Suppressor macrophage treated with lipopolysaccharide for 4 hours (primary cell): ENCODE results near the gene SMG6.

Source experiments
- DNase-seq: peaks from one replicate; pipeline ENCODE4 v3.0.0-alpha.2; 2020

The SMG6 gene

DNA sequence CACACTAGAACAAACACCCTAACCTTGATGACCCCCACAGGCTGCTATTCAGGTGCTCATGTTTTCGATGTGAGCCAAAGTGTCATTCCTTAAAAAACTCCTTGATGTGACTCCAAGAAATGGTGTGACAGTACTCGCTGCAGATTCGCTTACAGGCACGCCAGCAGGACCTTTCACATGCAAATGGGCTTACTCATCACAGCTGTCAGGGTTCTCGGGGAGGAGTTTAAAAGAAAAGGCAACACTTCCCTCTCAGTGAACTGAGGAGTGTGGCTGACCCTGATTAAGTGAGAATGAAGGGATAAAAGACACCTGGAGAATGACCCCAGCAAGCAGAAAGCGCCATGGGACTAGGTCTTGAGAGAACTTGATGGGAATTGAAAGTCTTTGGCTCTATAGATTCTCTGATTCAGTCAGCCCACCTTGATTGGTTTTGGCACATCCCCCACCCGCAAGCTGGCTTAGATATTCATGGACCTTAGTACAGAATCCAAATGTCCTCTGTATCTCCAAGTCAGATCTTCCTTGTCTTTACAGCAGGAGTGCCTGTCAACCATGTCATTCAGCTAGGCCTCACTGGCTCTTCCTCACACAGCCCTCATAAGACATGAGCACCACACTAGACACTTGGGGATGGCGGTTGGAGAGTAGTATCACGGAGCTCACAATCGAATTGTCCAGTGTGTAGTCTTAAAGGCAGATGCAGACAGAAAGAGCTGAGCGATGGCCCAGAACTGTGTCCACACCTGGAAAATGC is 166.1 kb downstream of the SMG6 start:
- peak; percentile 82 for DNase-seq

DNA sequence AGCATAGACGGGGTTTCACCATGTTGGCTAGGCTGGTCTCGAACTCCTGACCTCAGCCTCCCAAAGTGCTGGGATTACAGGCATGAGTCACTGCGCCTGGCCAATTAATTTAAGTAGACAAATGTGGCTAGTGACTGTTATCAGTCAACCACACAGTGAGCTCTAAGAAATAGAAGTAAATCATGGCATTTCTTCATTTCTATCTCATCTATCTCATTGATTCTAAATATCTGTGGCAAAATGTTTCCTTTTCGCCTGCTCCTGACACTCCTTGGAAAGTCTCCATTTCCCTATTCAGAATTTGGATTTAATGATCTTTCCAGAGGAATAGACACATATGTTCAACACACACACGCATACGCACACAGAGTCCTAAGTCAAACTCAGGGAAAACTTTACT is 167.3 kb downstream of the SMG6 start:
- DNase-seq = no peak

DNA sequence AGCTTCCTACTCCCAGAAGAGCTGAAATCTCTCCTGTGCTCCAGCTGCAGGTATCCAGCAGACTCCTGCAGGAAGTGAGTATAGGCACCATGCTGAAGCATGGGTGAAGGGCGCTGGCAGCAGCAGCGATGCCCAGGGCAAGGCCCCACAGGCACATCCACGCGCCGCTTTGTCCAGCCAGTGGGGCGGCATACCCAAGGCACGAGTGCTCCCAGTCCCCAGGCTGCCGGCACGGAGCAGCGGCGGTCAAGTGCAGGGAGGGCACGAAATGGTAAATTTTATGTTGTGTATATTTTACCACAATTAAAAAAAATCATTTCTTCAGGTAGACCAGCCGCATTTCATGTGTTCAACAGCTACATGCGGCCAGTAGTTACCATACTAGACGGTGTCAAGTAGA is 175.6 kb downstream of the SMG6 start:
- no peak for DNase-seq

DNA sequence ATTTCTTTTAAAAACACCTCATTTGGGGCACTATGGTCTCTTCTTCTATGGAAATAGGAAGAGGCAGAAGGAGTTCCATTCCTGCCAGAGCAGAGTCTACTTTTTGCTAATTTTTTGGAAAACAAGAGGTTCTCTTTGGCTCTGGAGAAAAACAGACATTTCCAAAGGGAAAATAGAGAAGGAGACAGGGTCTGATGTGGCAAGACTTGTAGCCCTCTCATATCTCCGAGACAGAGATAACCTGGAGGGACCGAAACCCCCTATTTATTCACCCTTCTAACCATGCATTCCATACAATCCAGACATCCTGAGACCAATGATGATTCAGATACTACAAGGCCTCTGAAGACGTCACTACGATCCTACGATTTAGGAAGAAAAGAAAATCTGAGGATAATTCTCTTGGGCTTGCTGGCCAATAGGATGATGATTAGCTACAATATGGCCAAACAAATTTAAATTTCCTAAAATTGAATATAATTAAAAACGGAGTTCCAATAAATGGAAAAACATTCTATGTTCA is 178.5 kb downstream of the SMG6 start:
- no peak for DNase-seq

DNA sequence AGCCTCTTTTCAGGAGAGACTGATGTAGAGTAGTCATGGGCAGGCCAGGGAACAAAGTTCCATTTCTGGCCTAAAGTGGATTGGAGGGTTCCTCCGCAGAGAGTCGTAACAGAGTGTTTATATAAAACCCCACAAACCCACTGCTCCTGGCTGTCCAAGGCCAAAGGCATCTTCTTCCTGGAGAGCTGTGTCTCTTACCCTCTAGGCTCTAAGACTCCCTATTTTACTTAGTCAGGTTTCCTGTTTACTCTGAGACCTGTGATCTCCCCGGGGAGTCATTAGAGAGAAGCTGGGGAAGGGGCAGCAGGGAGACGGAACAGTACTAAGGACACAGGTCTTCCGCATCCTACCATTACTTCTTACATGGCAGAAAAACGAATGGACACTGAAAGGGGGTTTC is 179.2 kb downstream of the SMG6 start:
- no peak for DNase-seq

GRCh38 chr17:2123375-2124251 is 180.0 kb downstream of the SMG6 start:
- DNase-seq = peak; percentile 91

GRCh38 chr17:2122641-2123302 is 180.8 kb downstream of the SMG6 start:
- peak; percentile 89 for DNase-seq

DNA sequence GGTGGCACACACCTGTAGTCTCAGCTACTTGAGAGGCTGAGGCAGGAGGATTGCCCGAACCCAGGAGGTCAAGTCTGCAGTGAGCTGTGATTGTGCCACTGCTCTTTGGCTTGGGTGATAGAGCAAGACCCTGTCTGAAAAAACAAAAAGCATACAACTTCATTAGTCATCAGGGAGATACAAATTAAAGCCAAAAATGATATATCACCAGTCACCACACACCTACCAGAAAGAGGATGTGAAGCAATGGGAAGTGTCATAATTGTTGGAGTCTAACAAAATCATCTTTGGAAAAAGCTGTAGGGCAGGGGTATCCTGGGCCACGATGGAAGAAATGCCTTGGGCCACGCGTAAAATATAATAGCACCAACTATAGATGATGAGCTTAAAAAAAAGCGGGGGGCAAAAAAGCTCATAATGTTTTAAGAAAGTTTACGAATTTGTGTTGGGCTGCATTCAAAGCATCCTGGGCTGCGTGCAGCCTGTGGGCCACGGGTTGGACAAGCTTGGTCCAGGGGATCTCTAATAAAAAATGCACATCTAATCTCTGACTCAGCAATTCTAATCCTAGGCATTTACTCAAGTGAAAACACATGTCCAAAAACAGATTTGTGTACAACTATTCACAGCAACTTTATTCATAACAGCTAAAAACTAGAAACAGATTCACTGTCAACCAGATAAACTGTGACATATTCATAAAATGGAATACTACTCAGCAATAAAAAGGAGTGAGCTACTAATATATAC is 182.8 kb downstream of the SMG6 start:
- peak; percentile 35 for DNase-seq

- DNase-seq = no peak
Measured at GRCh38 chr17:2113279-2113622, 190.3 kb downstream of the SMG6 start.

GRCh38 chr17:2111691-2112090 is 191.9 kb downstream of the SMG6 start:
- no peak for DNase-seq

GRCh38 chr17:2110436-2110835 is 193.1 kb downstream of the SMG6 start:
- no peak for DNase-seq

- no peak for DNase-seq
Measured at GRCh38 chr17:2108170-2108569, 195.4 kb downstream of the SMG6 start.

GRCh38 chr17:2107506-2107905 is 196.1 kb downstream of the SMG6 start:
- DNase-seq = no peak

DNA sequence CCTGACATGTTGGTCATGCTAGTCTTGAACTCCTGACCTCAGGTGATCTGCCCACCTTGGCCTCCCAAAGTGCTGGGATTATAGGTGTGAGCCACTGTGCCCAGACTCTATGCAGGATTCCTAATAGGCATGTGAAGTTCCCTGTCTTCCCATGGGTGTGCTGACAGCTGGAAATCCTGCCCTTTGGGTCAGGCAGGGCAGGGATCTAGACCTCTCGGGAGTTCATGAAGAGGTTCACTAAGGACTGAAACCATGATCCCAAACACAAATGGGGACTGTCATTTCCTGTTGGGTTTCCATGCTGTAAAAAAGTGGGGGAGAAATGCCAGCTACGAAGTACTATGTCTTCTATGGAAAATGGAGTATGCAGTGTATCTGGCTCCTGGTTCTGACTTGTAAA is 196.5 kb downstream of the SMG6 start:
- no peak for DNase-seq

- no peak for DNase-seq
Measured at GRCh38 chr17:2106308-2106955, 197.2 kb downstream of the SMG6 start.

- DNase-seq = no peak
Measured at GRCh38 chr17:2105663-2106062, 197.9 kb downstream of the SMG6 start.

GRCh38 chr17:2102931-2103809 is 200.4 kb downstream of the SMG6 start:
- DNase-seq = no peak

DNA sequence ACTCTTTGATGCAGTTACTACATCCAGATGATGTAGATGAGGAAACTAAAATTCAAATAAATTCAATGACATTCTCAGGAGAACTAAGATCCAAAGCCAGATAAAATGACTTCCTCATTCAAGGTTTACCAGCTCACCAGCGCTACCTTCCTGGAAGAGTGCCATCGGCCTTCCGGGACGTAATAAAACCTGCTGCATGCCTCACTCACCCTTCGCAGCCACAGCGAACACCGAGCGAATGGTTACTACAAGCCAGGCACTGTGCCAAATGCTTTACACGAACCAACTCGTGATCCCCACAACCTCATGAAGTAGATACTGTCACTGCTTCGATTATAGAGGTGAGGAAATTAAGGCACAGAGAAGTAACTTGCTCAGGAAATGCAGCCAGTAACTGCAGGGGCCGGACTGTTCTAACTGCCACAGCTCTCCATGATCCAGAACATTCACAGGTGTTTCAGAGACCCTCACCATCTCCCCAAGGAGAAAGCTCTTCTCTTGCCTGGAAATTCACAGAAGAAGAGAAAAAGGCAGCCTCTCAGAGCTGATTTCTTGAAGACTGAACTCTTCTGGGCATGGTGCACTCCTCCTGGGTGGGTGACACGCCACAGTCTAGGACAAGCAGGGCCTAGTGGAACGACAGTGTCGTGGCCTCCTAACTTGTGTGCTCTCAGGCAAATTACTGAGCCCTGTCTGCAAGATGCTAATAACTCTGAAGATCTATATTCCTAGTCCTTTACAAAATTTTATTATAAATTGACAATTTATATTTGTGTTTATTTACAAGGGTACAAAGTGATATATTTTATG is 201.9 kb downstream of the SMG6 start:
- peak; percentile 40 for DNase-seq

DNA sequence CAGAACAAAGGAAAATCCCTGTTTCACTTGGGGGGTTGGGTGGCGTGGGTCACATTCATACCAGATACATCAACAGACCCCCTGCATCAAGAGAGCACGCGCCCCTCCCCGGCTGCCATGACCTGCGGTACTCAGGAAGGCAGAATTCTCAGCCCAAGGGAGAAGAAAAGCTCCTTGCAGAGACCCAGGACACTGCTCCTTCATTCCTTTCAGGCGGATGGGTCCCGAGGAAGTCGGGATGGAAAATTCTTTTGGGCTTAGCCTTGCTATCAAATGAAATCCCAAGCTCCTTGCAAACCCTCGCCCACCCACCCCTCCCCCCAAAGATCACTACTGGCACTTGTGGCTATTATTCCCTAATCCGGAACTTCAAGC is 208.1 kb downstream of the SMG6 start:
- no peak for DNase-seq

- no peak for DNase-seq
Measured at GRCh38 chr17:2094891-2095535, 208.6 kb downstream of the SMG6 start.
